B cell (primary cell): ENCODE measurements around the gene MRO.

Source experiments
- CTCF ChIP-seq: fragments of 200-600 bp; IDR thresholded peaks from one replicate; pipeline ENCODE4 v1.8.0; 2022; ENCODE audit warnings: antibody characterized with exemption, mild to moderate bottlenecking
- EZH2 ChIP-seq: IDR thresholded peaks from 2 replicates; pipeline ENCODE4 v1.6.1; 2012; ENCODE audit warnings: borderline replicate concordance, low read depth, mild to moderate bottlenecking, moderate library complexity, low read length; ENCODE audit not compliant: insufficient read depth, poor library complexity, severe bottlenecking

GRCh38 chr18:50869150-50869549 lies 49.3 kb upstream of the MRO start:
- TF ChIP-seq CTCF = no peak
- TF ChIP-seq EZH2 = no peak
